CD4-positive, alpha-beta T cell treated with Interleukin-21 for 1 hour (primary cell): ENCODE results near the gene REPIN1.

ENCODE experiments used
- DNase-seq: peaks from one replicate; pipeline ENCODE4 v3.0.0-alpha.2; 2020

The REPIN1 gene

DNA sequence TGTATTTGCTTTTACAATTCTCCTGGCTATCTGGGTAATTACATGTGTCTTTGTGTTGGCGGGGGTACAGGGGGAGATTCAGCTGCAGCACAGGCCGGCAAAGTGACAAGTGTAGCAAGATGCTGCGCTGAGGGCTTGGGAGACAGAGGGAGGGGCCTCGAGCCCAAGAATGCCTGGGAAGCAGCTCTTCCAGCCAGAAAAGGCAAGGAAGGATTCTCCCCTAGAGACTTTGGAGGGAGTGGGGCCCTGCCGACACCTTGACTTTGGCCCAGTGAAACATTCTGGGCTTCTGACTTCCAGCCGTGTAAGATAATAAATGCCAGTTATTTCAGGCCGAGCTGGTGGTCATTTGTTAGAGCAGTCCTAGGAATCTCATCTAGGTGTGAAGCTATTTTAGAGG is 7.2 kb upstream of the REPIN1 start:
- no peak for DNase-seq

GRCh38 chr7:150361807-150362621 is 6.6 kb upstream of the REPIN1 start:
- no peak for DNase-seq

- no peak for DNase-seq
Measured at GRCh38 chr7:150363370-150363769, 5.3 kb upstream of the REPIN1 start.

GRCh38 chr7:150363872-150364271 is 4.8 kb upstream of the REPIN1 start:
- no peak for DNase-seq

GRCh38 chr7:150365194-150365593 is 3.4 kb upstream of the REPIN1 start:
- no peak for DNase-seq

- peak; percentile 23 for DNase-seq
Measured at GRCh38 chr7:150365673-150366398, 2.8 kb upstream of the REPIN1 start.

- no peak for DNase-seq
Measured at GRCh38 chr7:150367677-150368095, 936 bp upstream of the REPIN1 start.

- peak; percentile 27 for DNase-seq
Measured at GRCh38 chr7:150368884-150369747, 494 bp downstream of the REPIN1 start.

DNA sequence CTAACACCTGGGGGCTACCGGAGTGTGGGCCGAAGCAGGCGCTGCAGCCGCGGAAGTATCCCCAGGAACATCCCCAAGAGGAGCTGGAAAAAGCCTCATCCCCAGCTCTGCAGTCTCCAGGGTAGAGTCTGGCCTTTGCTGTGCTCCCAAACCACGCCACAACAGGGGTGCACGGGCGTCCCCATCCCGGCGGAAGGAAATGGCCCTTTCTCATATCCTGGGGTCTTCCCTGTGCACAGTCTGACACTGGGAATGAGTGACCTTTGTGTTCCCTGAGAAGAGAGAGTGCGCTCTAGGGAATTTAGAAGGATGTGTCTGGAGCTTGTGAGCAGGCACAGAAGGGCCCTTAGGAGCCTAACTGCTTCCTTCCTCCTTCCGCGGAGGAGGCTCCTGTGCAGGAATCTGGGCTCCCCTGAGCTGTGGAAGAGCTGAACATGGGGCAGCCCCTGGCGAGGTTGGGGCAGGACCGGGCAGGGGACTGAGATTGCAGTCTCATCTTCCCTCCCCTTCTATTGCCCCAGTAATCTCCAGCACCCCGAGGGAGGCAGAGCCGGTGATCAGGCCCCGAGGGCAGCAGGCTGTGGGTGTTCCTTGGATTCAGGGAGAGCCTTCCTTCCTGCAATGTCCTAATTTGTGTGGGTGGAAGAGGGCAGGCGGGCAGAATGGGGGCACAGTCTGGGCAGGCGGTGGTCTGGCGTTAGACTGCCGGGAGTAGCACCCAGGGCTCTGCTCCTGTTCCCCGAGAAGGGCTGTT is 1.3 kb downstream of the REPIN1 start:
- no peak for DNase-seq

DNA sequence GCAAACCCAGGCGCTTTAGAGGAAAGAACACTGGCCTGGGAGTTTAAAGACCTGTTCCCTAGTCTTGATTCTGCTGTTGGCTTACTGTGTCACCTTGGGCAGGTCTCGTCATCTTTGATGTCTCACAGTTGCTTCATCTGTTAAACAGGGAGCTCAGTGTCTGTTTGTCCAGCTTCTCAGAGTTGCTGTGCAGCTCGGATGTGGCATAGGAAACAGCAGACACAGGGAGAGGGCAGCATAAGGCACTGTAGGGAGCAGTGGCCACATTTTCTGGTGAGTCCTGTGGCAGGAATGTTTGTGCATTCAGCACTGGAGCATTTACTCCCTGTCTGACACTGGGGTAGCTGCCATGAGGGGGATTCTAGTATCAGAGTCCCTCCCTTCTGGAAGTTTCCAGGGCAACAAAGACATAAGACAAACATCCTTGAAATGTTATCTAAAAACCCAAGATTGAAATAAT is 2.0 kb downstream of the REPIN1 start:
- no peak for DNase-seq

GRCh38 chr7:150371131-150371995 is 2.7 kb downstream of the REPIN1 start:
- DNase-seq, result no peak

DNA sequence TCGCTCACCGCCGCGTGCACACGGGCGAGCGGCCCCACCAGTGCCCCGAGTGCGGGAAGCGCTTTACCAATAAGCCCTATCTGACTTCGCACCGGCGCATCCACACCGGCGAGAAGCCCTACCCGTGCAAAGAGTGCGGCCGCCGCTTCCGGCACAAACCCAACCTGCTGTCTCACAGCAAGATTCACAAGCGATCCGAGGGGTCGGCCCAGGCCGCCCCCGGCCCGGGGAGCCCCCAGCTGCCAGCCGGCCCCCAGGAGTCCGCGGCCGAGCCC is 3.3 kb downstream of the REPIN1 start:
- no peak for DNase-seq

DNA sequence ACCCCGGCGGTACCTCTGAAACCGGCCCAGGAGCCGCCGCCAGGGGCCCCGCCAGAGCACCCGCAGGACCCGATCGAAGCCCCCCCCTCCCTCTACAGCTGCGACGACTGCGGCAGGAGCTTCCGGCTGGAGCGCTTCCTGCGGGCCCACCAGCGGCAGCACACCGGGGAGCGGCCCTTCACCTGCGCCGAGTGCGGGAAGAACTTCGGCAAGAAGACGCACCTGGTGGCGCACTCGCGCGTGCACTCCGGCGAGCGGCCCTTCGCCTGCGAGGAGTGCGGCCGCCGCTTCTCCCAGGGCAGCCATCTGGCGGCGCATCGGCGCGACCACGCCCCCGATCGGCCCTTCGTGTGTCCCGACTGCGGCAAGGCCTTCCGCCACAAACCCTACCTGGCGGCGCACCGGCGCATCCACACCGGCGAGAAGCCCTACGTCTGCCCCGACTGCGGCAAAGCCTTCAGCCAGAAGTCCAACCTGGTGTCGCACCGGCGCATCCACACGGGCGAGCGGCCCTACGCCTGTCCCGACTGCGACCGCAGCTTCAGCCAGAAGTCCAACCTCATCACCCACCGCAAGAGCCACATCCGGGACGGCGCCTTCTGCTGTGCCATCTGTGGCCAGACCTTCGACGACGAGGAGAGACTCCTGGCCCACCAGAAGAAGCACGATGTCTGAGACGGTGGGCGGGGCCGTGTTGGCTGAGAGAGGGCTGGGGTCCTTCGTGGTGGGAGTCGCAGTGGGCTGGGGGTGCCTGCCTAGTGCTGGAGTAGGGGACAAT is 3.8 kb downstream of the REPIN1 start:
- no peak for DNase-seq

- DNase-seq, result no peak
Measured at GRCh38 chr7:150373049-150373801, 4.6 kb downstream of the REPIN1 start.

GRCh38 chr7:150374026-150374425 is 5.4 kb downstream of the REPIN1 start:
- no peak for DNase-seq

- no peak for DNase-seq
Measured at GRCh38 chr7:150374472-150374871, 5.8 kb downstream of the REPIN1 start.

- peak; percentile 30 for DNase-seq
Measured at GRCh38 chr7:150375662-150376521, 7.3 kb downstream of the REPIN1 start.

DNA sequence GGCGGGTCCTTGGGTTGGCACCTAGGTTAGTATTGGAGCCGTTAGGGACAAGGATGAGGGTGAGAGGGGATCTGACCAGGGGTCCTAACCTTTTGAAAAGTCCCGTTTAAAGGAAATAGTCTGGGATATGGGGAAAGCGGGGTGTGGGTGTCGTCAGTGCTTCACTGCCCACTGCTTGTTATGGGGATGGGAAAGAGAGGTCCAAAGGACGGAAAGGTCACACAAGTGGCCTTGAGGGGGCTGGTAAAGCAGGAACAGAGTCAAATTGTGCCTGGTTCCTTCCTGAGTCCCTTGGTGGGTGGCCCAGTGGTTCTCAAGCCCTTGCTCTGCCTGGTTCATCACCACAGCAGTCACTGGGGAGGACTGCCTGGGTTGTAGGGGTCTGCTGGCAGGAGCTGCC is 7.9 kb downstream of the REPIN1 start:
- no peak for DNase-seq

DNA sequence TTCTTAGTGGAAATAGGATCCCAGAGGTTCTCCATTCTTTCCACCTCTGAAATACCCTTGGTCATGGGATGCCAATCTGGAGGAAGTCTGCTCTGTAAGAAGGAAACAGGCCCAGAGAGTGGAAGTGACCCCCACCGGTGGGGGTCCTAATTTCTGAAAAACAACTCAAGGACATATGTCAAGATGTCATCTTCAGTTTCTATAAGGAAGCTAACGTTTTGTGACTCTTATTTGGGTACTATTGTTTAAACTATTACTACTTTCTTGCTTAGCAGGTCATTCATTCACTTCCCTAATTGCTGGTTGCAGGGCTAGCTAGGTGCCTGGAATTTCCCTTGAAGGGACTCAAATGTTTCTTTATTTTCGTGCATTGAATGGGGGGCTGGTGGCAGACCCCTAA is 8.6 kb downstream of the REPIN1 start:
- no peak for DNase-seq
